GM15510 (cell line): ENCODE data around the gene GLYATL3.

Experiments used
- POLR2A ChIP-seq: IDR thresholded peaks from 3 replicates; pipeline ENCODE4 v1.6.1; 2011; ENCODE audit warnings: borderline replicate concordance; ENCODE audit not compliant: insufficient read length; ENCODE audit errors: extremely low read depth

Gene GLYATL3

GRCh38 chr6:49530141-49530776 lies 30.5 kb downstream of the GLYATL3 start:
- TF ChIP-seq POLR2A, result no peak

GRCh38 chr6:49531774-49532569 lies 32.2 kb downstream of the GLYATL3 start:
- TF ChIP-seq POLR2A, result no peak

- TF ChIP-seq POLR2A, result no peak
Observed at GRCh38 chr6:49535795-49536194, 36.1 kb downstream of the GLYATL3 start.

- TF ChIP-seq POLR2A, result no peak
Observed at GRCh38 chr6:49539102-49539501, 39.4 kb downstream of the GLYATL3 start.

- TF ChIP-seq POLR2A, result no peak
Observed at GRCh38 chr6:49540614-49541013, 40.9 kb downstream of the GLYATL3 start.

- TF ChIP-seq POLR2A, result no peak
Observed at GRCh38 chr6:49541210-49541724, 41.5 kb downstream of the GLYATL3 start.

GRCh38 chr6:49541936-49542335 lies 42.2 kb downstream of the GLYATL3 start:
- no peak for TF ChIP-seq POLR2A

- TF ChIP-seq POLR2A, result no peak
Observed at GRCh38 chr6:49543087-49543858, 43.5 kb downstream of the GLYATL3 start.

GRCh38 chr6:49546331-49546730 lies 46.6 kb downstream of the GLYATL3 start:
- TF ChIP-seq POLR2A, result no peak

GRCh38 chr6:49548613-49549304 lies 49.0 kb downstream of the GLYATL3 start:
- no peak for TF ChIP-seq POLR2A

GRCh38 chr6:49549691-49550491 lies 50.2 kb downstream of the GLYATL3 start:
- no peak for TF ChIP-seq POLR2A

GRCh38 chr6:49550492-49551077 lies 50.9 kb downstream of the GLYATL3 start, which contains the start of gene C6orf141:
Gene C6orf141, plus strand, starts transcription at chr6:49550668. Its CDS starts 125 bp downstream, at chr6:49550793.
- TF ChIP-seq POLR2A, result no peak

- no peak for TF ChIP-seq POLR2A
Observed at GRCh38 chr6:49551078-49551865, 51.5 kb downstream of the GLYATL3 start.

- no peak for TF ChIP-seq POLR2A
Observed at GRCh38 chr6:49551866-49552129, 52.1 kb downstream of the GLYATL3 start.

GRCh38 chr6:49552596-49552995 lies 52.9 kb downstream of the GLYATL3 start:
- TF ChIP-seq POLR2A, result no peak
